GM18517 (cell line): ENCODE measurements around the gene GOLGA6L2.
"Not testable (repeated sequence)": the region's sequence is repeated elsewhere in the genome, so short reads cannot be mapped to it uniquely, and the experiment has no call there.

ENCODE experiments used
- ATAC-seq: cut with Tn5 transposase; IDR thresholded peaks from one replicate; pipeline ENCODE4 v1.9.1; 2021; ENCODE audit warnings: mild to moderate bottlenecking, moderate library complexity; ENCODE audit not compliant: unreplicated experiment

GOLGA6L2 gene

GRCh38 chr15:23424111-23424904 is 22.7 kb downstream of the GOLGA6L2 start:
- no peak for ATAC-seq

DNA sequence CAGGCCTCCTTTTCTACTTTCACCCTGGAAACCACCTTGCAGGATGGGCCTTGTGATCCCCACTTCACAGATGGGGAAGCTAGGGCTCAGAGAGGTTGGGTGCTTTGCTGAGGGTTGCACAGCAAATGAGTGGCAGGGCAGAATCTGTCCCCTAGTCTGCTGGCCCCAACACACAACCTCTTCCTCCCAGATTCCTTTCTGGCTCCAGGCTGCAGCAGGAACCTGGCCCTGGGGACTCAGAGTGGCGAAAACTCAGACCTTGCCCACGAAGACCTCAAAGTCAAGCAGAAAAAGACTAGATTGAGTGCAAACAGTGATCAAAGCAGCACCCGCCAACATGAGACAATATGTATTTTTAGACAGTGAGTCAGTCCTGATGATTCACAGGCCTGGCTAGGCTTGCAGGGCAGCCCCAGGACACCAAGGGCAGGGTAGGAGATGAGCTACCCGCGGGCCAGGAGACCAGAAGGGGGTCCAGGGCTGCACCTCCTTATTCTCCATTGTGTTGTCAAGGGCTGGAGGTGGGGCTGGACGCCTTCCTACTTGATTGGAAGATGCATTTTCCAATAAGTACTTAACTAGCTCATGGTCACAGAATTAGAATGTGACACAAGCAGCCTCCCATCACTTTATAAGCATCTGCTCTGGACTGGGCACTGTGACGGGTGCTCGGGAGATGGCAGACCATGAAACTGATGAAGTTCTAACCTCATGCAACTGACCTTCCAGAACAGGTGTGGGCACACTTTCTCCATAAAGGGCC is 23.9 kb downstream of the GOLGA6L2 start:
- no peak for ATAC-seq

DNA sequence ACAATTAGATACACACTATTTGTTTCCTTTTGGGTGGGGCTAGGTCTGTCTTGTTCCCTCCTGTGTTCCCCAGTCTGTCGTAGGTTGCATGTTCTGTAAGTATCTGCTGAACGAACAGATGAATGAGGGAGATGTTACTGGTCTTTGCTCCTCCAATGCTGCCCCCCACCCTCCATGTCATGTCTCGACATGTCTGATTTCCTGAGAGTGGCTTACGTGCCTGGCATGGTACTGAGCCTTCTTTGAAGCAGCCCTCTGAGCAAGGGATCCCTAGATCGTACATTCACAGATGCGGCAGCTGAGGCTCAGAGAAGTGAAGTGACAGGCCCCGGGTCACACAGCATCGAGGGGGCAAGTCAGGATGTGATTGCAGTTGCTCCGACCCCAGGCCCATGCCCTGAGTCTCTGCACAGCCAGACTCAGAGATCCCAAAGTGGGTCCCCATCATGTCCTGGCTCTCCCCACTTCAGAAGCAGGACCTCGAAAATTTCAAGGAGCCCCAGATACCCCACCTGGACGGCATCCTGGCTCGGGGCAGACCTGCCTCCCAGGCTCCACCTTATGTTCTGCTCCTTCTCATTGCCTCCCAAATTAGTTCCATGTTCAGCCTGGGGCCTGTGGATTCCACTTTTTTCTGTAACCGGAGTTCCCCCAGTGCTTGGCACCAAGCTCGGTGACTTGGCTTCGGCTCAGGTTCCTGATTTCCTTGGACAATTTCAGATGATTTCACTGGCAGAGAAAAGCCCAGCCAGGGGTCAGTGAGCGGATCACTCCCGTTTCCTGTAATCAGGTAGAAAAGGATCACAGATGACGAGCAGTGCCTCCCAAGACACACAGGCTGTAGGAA is 24.7 kb downstream of the GOLGA6L2 start:
- ATAC-seq = no peak

DNA sequence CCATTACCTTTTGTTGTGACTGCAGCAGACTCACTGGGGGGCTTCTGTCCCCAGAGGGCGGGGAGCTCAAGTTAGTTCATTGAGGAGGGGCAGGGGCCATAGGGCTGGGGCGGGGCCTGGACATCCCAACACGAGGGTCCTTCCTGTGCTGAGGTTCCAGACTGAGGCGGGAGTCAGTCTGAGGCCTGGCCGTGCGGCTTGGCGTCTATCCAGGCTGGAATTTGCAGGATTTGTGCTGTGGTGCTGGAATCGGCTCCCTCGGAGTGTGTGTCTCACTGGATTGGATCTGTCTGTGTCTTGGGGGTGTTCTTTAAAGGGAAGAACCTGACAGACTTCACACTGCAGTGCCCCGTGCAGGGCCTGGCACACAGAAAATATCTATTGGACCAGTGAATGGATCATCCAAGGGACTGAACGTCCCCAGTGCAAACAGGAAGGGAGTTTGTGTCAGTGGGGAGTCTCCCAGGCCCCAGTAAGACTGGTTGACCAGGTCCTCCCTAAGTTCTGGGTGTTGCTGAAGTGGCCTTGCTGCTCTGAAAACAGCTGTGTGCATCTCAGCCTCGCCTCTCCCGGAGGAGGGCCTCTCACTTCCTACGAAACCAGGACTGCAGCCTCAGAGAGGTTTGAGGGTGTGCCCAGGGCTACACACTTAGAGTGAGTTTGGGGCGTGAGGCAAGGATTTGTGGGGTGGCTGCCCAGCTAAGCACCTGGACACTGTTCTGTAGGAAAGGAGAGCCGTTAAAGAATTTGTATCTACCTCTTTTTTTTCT is 26.1 kb downstream of the GOLGA6L2 start:
- ATAC-seq = no peak

DNA sequence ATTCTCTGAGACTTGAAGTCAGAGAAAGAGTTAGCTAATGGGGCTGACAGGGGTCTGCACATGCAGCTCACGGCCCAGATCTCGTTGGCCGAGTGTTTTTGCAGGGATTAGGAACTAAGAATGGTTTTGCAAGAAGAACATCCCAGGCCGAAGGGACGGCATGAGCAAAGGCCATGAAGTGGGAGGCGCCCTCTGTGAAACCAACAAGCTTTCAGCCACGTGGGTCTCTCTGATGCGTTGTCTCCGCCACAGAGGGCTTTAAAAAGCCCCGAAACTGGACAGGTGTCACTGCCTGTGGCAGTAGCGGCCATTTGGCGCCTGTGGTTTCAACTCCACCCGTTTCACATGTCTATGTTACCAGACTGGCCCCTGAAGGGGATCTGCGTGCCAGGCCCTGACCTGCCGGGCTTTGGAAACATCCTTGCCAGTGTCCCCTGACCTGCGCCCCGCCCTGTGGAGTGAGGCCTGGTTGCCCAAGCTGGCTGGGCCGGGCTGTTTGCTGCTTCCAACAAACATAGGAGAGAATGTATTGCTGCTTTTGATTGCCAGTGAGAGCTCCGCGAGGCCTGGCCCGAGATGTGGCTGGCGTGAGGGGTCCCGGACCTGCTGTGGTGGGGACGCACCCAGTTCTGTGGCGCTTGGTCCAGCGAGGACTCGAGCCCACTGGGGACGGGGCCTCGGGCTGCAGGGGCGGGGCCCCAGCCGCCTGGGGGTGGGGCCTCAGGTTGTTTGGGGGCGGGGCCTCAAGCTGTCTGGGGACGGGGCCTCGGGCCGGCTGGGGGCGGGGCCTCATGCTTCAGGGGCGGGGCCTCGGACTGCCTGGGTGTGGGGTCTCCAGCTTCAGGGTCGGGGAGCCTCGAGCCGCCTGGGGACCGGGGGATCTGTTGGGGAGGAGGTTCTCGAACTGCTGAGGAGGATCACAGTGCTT is 30.4 kb downstream of the GOLGA6L2 start:
- ATAC-seq = no peak

DNA sequence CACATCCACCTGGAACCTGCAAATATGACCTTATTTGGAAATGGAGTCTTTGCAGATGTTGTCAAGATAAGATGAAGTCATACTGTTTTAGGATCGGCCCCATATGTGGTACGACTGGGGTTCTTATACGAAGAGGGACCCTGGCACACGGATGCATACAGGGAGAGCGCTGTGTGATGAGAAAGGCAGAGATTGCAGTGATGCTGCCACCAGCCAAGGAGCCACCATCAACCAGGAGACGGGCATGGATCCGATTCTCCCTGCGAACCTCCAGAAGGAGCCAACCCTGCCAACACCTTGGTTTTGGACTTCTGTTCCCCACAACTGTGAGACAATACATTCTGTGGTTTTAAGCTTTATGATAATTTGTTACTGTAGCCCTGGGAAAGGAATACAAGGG is 31.2 kb downstream of the GOLGA6L2 start:
- ATAC-seq = not testable (repeated sequence)

GRCh38 chr15:23415321-23415865 is 31.6 kb downstream of the GOLGA6L2 start:
- no peak for ATAC-seq

- ATAC-seq = not testable (repeated sequence)
Measured at GRCh38 chr15:23412881-23413600, 34.0 kb downstream of the GOLGA6L2 start.

DNA sequence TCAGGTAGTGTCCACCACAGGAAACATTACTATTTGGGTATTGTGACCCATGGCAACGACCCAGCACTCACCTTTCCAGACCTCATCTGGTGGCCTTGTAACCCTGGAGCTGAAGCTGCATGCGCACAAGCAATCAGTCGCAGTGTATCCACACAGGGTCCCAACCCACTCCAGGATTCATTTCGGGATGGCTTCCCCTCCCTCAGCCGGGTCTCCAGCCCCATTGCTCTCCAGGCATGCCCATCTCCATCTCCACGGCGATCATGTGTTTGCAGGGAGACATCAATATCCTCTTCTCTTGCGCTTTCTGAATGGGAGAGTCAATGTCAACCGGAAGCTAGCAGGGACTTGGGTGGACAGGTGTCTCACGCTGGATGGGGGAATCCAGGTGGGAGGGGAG is 35.2 kb downstream of the GOLGA6L2 start:
- no peak for ATAC-seq

DNA sequence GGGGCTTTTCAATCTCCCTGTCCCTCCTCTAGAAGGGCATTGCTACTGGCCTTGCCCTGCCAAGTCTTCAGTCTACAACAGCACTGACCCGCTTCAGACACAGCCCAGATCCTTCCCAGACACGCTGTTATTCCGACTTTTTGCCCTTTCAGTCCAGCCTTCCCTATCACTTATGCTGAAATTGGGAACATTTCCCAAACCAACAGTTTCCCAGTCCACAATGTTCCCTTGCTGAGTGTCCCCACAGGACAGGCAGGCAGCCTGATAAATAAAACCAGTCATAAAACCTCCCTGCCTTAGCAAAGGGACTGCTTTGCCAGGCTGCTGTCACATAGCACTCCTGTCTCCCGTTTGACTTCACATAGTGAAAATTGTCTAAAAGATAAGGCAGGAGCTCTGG is 43.5 kb downstream of the GOLGA6L2 start:
- no peak for ATAC-seq

- no peak for ATAC-seq
Measured at GRCh38 chr15:23402544-23402943, 44.5 kb downstream of the GOLGA6L2 start.

GRCh38 chr15:23402140-23402539 is 44.9 kb downstream of the GOLGA6L2 start:
- no peak for ATAC-seq

DNA sequence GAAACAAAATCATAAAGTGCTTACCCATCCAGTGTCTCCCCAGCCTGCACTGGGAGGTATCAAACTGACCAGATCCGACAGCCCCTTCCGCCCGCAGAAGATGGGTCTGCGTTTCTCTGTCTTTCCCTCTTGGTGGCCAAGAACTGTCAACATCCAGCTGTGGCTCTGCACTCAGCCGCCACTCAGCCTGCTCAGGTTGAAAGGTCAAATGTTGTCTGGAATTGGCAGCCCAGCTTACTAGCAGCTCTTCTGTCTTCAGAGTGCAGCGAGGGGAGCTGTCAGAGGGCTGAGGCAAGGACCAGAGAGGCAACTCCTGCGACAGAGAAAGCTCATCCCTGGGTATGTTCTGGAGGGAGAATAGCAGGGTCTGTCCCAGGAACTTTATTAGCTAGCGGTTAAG is 45.4 kb downstream of the GOLGA6L2 start:
- ATAC-seq = no peak

GRCh38 chr15:23399207-23399606 is 47.8 kb downstream of the GOLGA6L2 start:
- ATAC-seq = not testable (repeated sequence)

DNA sequence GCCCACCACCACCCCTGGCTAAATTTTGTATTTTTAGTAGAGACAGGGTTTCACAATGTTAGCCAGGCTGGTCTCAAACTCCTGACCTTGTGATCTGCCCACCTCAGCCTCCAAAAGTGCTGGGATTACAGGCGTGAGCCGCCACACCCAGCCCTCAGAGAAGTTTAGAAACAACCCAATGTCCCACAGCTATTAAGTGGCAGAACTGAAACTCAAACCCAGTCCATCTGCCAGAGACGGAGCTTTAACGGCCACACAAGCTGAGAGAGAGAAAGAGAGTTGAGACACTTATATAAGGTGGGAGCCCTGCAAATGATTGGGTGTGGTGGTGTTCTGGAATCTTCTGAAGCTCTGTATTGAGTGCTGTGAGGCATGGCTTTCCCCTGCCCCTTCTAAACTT is 48.7 kb downstream of the GOLGA6L2 start:
- not testable (repeated sequence) for ATAC-seq

DNA sequence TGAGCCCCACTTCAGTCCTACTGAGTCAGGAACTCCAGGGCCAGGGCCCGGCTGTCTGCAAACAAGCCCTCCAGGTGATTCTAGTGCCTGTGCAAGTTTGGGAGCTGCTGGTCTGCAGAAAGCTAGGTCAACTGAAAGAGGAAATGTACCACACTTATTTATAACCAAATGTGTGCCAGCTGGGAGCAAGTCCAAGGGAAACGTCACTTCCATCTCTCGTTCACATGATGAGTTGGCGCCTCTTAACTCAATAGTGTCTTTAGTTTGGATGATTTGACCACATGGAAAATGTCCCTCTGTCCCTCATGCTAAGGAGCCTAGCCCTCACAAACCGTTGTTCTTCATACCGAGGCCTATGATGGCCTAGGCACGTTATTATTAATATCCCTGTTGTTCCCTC is 49.3 kb downstream of the GOLGA6L2 start:
- ATAC-seq = no peak

- ATAC-seq = no peak
Measured at GRCh38 chr15:23395832-23396231, 51.2 kb downstream of the GOLGA6L2 start.

DNA sequence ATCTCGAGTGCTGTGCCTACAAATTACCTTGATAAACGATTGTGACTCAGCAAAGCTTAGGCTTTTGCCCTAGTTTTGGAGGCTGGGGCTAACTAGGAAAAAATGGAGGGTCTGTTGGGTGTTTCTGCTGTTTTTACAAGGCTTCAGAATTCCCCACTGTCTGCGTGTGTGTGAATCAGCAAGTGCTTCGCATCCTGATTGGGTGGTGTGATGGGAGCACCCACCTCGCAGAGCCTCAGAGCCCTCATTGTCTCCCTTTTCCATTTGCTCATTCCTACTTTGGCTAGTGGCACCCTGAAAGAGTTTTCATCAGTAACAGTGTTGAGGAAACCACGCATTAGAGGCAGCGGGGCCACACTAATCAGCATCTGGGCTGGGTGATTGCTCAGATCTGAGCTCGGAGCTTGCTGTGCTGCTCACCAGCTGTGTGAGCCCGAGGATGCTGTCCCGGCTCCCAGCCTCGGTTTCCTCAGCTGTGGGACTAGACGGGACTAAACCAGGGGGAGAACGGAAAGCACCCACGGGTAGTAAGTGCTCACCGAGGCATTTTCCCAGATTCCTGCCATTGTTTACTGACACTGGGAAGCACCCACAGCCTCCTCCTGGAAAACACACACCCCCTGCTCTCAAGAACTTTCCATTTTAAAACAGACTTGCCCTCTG is 51.9 kb downstream of the GOLGA6L2 start:
- no peak for ATAC-seq
